ENCODE measurements around the gene MAP1A.

Gene MAP1A

DNA sequence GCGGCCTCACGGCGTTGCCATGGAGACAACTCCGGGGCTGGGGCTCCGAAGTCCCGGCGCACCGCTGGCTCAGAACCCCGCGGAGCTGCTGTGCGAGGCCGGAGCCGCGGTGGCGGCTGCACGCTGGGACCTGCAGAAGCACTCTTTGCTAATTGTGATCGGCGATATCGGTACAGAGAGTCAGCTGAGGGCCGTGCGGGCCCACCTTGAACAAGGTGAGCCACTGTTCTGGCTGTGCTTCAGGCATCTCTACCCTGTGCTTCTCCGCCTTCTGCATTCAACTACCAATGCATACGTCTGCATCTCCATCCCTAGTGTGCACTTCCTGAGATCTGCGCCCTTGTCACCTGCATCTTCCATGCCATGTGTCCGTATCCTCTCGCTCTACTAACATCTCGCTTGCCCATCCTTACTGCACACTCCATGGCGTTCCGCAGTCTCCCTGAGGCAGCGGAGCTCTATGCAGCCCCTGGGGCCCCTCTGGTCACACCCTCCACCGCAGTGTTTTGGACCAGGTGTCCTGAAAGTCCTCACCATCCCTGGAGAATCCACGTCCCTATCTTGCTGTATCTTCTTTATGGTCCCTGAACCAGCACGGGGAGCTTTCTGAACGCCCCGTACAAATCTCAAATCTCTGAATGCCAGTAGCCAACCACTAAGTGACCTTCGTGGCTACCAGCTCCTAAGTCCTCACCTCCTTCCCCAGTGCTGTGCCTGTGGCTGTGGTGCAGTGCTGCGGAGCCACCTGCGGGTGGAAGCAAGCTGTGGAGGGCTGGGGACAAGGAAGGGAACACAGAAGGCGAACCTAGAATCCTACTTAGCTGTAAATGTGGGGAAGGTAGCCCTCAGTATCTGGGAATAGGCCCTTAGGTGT lies 6.2 kb upstream of the MAP1A start:
- no peak for DNase-seq (ENCODE audit: low read depth)

GRCh38 chr15:43513550-43513949 lies 3.9 kb upstream of the MAP1A start:
- DNase-seq (ENCODE audit: low read depth), result no peak

GRCh38 chr15:43514241-43515057 lies 3.0 kb upstream of the MAP1A start:
- no peak for DNase-seq (ENCODE audit: low read depth)

DNA sequence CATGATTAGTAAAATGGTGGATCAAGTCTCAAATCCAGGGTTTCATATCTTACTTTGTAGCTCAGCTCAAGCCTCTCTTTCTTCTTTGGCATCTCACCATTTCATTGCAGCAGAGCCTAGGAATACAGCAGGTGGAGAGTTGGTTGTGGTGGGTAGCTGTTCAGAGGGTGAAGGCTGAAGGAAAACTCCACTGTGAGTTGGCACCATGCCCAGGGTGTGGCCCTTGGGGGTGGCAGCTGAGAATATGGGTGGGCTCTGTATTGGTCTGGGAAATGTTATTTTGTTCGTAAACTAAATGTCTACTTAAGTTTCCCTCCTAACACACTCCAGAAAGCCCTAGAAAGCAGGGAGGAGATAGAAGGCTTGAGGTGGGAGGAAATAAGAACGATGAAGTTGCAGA lies 1.7 kb upstream of the MAP1A start:
- DNase-seq (ENCODE audit: low read depth), result no peak

DNA sequence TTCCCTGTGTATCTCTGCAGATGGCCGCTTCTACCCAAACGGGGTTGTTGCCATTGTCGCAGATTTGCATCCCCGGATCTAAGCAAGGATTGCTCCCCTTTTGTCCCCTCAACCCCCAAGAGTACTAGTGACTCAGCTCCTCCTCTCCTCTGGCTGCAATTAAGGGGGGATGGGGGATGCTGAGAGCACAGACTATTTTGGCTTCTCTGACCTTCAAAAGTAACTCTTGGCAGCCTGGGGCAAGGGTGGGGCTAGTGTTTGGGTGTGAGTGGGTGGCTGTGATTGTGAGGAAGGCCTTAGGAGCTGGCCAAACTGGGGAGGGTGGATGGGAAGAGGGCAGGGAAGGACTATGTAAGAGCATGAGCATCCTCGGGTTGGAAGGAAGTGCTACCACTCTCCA lies 1.2 kb upstream of the MAP1A start:
- DNase-seq (ENCODE audit: low read depth), result no peak

DNA sequence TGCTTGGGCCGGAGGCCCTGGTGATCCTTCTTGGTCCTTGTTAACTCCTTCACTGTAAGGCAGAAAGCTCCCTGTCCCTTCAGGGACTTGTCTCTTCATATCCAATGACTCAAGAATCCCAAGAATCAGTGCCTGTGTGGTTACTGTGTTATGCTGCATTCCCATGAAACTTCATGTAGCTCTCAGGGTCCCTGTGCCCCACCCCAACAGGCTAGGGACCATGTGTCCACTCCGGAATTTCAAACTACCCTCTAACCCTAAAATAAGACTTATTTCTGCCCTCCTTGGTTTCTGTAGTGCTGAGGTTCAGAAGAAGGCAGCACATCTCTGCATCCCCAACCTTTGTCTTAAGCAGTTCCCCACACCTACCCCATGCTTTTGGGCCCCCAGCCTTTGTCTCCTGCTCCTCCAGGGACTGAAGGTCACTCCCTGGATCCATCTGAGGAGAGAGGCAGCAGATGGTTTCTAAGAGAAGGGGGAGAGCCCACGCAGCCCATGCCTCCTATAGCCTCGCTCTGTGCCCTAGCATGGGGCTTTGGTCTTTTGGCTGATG lies 531 bp upstream of the MAP1A start:
- DNase-seq (ENCODE audit: low read depth), result no peak

DNA sequence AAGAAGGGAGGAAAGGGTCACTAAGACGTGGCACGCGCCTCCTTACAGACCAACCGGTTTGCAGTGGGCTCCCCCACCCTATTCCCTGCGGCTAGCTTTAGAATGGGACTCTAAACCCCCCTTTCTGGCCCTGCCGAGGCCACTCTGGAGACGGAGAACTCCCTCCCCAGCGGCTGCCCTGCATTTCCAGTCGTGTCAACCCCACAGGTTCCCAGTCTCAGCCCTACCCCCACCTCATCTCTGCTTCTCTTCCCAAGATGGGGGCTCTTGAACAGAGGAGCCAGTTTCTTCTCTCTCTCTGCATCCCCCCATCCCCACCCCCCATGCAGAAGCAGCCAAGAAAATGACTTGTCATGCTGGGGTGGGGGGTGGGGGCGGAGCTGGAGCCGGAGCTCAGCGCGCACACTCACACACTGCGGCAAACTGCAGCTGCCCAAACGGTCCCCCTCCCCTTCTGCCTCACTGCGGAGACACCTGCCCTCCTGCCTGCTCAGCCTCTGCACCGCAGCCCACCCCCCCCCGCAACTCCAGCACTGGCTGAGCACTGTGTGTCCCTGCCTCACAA lies 871 bp downstream of the MAP1A start:
- no peak for DNase-seq (ENCODE audit: low read depth)

GRCh38 chr15:43519196-43519595 lies 1.8 kb downstream of the MAP1A start:
- no peak for DNase-seq (ENCODE audit: low read depth)

GRCh38 chr15:43520138-43520537 lies 2.7 kb downstream of the MAP1A start:
- DNase-seq (ENCODE audit: low read depth), result no peak

DNA sequence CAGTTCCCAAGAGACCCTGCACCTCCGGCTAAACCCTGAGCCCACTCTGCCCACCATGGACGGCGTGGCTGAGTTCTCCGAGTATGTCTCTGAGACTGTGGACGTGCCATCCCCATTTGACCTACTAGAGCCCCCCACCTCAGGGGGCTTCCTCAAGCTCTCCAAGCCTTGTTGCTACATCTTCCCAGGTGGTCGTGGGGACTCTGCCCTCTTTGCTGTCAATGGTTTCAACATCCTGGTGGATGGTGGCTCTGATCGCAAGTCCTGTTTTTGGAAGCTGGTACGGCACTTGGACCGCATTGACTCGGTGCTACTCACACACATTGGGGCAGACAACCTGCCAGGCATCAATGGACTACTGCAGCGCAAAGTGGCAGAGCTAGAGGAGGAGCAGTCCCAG lies 4.0 kb downstream of the MAP1A start:
- DNase-seq (ENCODE audit: low read depth), result no peak

GRCh38 chr15:43522247-43522646 lies 4.8 kb downstream of the MAP1A start:
- DNase-seq (ENCODE audit: low read depth), result no peak

DNA sequence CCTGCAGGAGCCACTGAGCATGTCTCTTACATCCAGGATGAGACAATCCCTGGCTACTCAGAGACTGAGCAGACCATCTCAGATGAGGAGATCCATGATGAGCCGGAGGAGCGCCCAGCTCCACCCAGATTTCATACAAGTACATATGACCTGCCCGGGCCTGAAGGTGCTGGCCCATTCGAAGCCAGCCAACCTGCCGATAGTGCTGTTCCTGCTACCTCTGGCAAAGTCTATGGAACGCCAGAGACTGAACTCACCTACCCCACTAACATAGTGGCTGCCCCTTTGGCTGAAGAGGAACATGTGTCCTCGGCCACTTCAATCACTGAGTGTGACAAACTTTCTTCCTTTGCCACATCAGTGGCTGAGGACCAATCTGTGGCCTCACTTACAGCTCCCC lies 6.2 kb downstream of the MAP1A start:
- DNase-seq (ENCODE audit: low read depth), result no peak

- DNase-seq (ENCODE audit: low read depth), result no peak
These were observed 6.9 kb downstream of the MAP1A start for GRCh38 chr15:43524254-43524845.

GRCh38 chr15:43525131-43525530 lies 7.7 kb downstream of the MAP1A start:
- DNase-seq (ENCODE audit: low read depth), result no peak

GRCh38 chr15:43526261-43526930 lies 9.0 kb downstream of the MAP1A start:
- DNase-seq (ENCODE audit: low read depth), result no peak

DNA sequence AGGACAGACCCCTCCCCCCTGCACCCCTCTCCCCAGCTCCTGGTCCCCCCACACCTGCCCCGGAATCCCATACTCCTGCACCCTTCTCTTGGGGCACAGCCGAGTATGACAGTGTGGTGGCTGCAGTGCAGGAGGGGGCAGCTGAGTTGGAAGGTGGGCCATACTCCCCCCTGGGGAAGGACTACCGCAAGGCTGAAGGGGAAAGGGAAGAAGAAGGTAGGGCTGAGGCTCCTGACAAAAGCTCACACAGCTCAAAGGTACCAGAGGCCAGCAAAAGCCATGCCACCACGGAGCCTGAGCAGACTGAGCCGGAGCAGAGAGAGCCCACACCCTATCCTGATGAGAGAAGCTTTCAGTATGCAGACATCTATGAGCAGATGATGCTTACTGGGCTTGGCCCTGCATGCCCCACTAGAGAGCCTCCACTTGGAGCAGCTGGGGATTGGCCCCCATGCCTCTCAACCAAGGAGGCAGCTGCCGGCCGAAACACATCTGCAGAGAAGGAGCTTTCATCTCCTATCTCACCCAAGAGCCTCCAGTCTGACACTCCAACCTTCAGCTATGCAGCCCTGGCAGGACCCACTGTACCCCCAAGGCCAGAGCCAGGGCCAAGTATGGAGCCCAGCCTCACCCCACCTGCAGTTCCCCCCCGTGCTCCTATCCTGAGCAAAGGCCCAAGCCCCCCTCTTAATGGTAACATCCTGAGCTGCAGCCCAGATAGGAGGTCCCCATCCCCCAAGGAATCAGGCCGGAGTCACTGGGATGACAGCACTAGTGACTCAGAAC lies 9.8 kb downstream of the MAP1A start:
- no peak for DNase-seq (ENCODE audit: low read depth)

DNA sequence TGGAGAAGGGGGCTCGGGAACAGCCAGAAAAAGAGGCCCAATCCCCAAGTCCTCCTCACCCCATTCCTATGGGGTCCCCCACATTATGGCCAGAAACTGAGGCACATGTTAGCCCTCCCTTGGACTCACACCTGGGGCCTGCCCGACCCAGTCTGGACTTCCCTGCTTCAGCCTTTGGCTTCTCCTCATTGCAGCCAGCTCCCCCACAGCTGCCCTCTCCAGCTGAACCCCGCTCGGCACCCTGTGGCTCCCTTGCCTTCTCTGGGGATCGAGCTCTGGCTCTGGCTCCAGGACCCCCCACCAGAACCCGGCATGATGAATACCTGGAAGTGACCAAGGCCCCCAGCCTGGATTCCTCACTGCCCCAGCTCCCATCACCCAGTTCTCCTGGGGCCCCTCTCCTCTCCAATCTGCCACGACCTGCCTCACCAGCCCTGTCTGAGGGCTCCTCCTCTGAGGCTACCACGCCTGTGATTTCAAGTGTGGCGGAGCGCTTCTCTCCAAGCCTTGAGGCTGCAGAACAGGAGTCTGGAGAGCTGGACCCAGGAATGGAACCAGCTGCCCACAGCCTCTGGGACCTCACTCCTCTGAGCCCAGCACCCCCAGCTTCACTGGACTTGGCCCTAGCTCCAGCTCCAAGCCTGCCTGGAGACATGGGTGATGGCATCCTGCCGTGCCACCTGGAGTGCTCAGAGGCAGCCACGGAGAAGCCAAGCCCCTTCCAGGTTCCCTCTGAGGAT lies 10.6 kb downstream of the MAP1A start:
- no peak for DNase-seq (ENCODE audit: low read depth)

DNA sequence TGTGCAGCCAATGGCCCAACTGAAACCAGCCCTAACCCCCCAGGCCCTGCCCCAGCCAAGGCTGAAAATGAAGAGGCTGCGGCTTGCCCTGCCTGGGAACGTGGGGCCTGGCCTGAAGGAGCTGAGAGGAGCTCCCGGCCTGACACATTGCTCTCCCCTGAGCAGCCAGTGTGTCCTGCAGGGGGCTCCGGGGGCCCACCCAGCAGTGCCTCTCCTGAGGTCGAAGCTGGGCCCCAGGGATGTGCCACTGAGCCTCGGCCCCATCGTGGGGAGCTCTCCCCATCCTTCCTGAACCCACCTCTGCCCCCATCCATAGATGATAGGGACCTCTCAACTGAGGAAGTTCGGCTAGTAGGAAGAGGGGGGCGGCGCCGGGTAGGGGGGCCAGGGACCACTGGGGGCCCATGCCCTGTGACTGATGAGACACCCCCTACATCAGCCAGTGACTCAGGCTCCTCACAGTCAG lies 11.2 kb downstream of the MAP1A start:
- DNase-seq (ENCODE audit: low read depth), result no peak

DNA sequence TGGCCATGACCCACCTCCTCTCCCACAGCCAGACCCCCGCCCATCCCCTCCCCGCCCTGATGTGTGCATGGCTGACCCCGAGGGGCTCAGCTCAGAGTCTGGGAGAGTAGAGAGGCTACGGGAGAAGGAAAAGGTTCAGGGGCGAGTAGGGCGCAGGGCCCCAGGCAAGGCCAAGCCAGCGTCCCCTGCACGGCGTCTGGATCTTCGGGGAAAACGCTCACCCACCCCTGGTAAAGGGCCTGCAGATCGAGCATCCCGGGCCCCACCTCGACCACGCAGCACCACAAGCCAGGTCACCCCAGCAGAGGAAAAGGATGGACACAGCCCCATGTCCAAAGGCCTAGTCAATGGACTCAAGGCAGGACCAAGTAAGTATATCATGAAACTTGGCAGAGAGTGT lies 11.7 kb downstream of the MAP1A start:
- no peak for DNase-seq (ENCODE audit: low read depth)
